Measurements from ENCODE around the gene WDR38.

WDR38 gene

DNA sequence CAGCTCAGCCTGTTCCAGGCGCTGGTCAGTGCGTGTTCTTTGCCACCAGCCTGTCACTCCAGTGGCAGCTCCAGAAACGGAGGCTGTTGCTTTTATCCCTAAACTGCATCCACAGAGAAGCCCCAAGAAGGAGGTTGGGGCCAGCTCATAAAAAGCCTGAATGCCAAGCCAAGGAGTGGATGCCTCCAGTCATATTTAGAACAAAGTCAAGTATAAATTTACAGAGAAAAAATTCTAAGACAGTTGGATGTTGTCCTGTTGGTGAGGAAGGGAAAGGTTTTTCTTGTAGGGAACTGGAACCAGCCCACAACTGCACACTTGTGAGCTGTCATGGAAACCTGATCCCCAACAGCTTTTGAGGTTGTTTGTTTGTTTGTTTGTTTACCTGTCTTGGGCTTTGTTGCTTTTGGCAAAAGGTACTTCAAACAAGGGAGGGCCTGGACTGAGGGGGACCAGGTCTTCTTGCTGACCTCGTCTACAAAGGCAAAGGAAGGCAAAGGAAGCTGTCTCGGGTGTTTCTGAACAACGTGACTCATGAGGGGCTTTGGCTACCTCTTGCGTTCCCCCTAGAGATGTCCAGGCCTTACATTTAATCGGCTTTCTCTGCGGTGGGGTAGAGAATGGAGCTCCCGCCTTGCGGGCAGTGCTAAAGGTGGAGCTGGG is 39.6 kb upstream of the WDR38 start:
- H3K27me3 ChIP-seq (ENCODE audit: control insufficient read depth, low read length) = peaks cover 18% of the 10 kb centered on the region
- no peaks in the 10 kb centered on the region for H3K36me3 ChIP-seq (ENCODE audit: control insufficient read depth, low read length)
- no peak overlapping the region for H3K4me3 ChIP-seq (ENCODE audit: low read length)
- H3F3A ChIP-seq (ENCODE audit: control insufficient read depth, insufficient read depth) = no peaks in the 10 kb centered on the region
- H3K4me2 ChIP-seq (ENCODE audit: low read length) = no peak overlapping the region
- no peak for TF ChIP-seq CTCF (IDR thresholded peaks at IDR 0.05; ENCODE audit: low read depth, low read length, poor library complexity, severe bottlenecking)
- no peak for TF ChIP-seq EZH2phosphoT487 (IDR thresholded peaks at IDR 0.05; ENCODE audit: borderline replicate concordance, low read length)
- H4K20me1 ChIP-seq (ENCODE audit: control insufficient read depth, insufficient read depth, low read depth, low read length) = no peaks in the 10 kb centered on the region
- no peaks in the 10 kb centered on the region for H3K9me2 ChIP-seq (replicated peaks; ENCODE audit: control insufficient read depth, low read length)
- H3K27ac ChIP-seq (ENCODE audit: low read depth, low read length) = no peak overlapping the region
- H3K4me1 ChIP-seq (ENCODE audit: control insufficient read depth, low read length) = peaks cover 7% of the 10 kb centered on the region
- H3K79me2 ChIP-seq (ENCODE audit: control insufficient read depth, low read length) = no peaks in the 10 kb centered on the region
- H3K9me3 ChIP-seq (ENCODE audit: control insufficient read depth, insufficient read depth, low read length) = no peaks in the 10 kb centered on the region

DNA sequence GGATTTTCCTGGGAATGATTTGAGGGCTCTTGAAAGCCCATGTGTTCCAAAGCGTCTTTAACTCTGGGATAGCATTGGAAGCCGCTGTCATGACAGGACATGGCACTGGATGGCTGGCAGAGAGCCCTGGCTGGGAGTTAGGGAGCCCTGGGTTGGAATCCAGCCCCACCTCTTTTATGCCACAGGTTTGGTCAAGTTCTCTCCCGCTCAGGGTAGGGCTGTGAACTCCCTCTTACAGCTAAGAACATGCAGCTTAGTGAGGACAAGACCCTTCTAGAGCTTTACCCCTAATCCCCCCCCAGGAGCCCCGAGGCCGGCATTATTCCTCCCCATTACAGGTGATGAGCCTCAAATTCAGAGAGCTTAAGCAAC is 39.1 kb upstream of the WDR38 start:
- no peaks in the 10 kb centered on the region for H3K9me2 ChIP-seq (replicated peaks; ENCODE audit: control insufficient read depth, low read length)
- no peak for TF ChIP-seq CTCF (IDR thresholded peaks at IDR 0.05; ENCODE audit: low read depth, low read length, poor library complexity, severe bottlenecking)
- TF ChIP-seq EZH2phosphoT487 (IDR thresholded peaks at IDR 0.05; ENCODE audit: borderline replicate concordance, low read length) = no peak
- H3K9me3 ChIP-seq (ENCODE audit: control insufficient read depth, insufficient read depth, low read length) = no peaks in the 10 kb centered on the region
- H3K4me1 ChIP-seq (ENCODE audit: control insufficient read depth, low read length) = peaks cover 10% of the 10 kb centered on the region
- H3K79me2 ChIP-seq (ENCODE audit: control insufficient read depth, low read length) = no peaks in the 10 kb centered on the region
- H3K27me3 ChIP-seq (ENCODE audit: control insufficient read depth, low read length) = peaks cover 19% of the 10 kb centered on the region
- no peak overlapping the region for H3K4me3 ChIP-seq (ENCODE audit: low read length)
- no peak overlapping the region for H3K4me2 ChIP-seq (ENCODE audit: low read length)
- no peak overlapping the region for H3K27ac ChIP-seq (ENCODE audit: low read depth, low read length)
- H3F3A ChIP-seq (ENCODE audit: control insufficient read depth, insufficient read depth) = no peaks in the 10 kb centered on the region
- H4K20me1 ChIP-seq (ENCODE audit: control insufficient read depth, insufficient read depth, low read depth, low read length) = no peaks in the 10 kb centered on the region
- H3K36me3 ChIP-seq (ENCODE audit: control insufficient read depth, low read length) = no peaks in the 10 kb centered on the region

- H3K9me3 ChIP-seq (ENCODE audit: control insufficient read depth, insufficient read depth, low read length) = no peaks in the 10 kb centered on the region
- H3K79me2 ChIP-seq (ENCODE audit: control insufficient read depth, low read length) = no peaks in the 10 kb centered on the region
- no peak overlapping the region for H3K4me2 ChIP-seq (ENCODE audit: low read length)
- no peak for TF ChIP-seq EZH2phosphoT487 (IDR thresholded peaks at IDR 0.05; ENCODE audit: borderline replicate concordance, low read length)
- no peak for TF ChIP-seq CTCF (IDR thresholded peaks at IDR 0.05; ENCODE audit: low read depth, low read length, poor library complexity, severe bottlenecking)
- no peaks in the 10 kb centered on the region for H3K36me3 ChIP-seq (ENCODE audit: control insufficient read depth, low read length)
- H3K4me1 ChIP-seq (ENCODE audit: control insufficient read depth, low read length) = peaks cover 10% of the 10 kb centered on the region
- H3K27ac ChIP-seq (ENCODE audit: low read depth, low read length) = no peak overlapping the region
- no peaks in the 10 kb centered on the region for H3F3A ChIP-seq (ENCODE audit: control insufficient read depth, insufficient read depth)
- peaks cover 19% of the 10 kb centered on the region for H3K27me3 ChIP-seq (ENCODE audit: control insufficient read depth, low read length)
- no peaks in the 10 kb centered on the region for H3K9me2 ChIP-seq (replicated peaks; ENCODE audit: control insufficient read depth, low read length)
- no peak overlapping the region for H3K4me3 ChIP-seq (ENCODE audit: low read length)
- H4K20me1 ChIP-seq (ENCODE audit: control insufficient read depth, insufficient read depth, low read depth, low read length) = no peaks in the 10 kb centered on the region
These were observed 37.7 kb upstream of the WDR38 start for GRCh38 chr9:124815601-124816000.
